GM12872 (cell line): ENCODE measurements around the gene KREMEN2.

ENCODE experiments used
- CTCF ChIP-seq: IDR thresholded peaks from 3 replicates; pipeline ENCODE4 v1.5.1; 2011; ENCODE audit warnings: low read depth, mild to moderate bottlenecking, low read length, moderate library complexity; ENCODE audit not compliant: insufficient read depth

The KREMEN2 gene

GRCh38 chr16:2926650-2926999 is 37.5 kb upstream of the KREMEN2 start:
- no peak for TF ChIP-seq CTCF

- TF ChIP-seq CTCF: peak; percentile 92
These were observed 36.9 kb upstream of the KREMEN2 start for GRCh38 chr16:2927010-2927646.

GRCh38 chr16:2928796-2929195 is 35.3 kb upstream of the KREMEN2 start:
- no peak for TF ChIP-seq CTCF

GRCh38 chr16:2929693-2930092 is 34.4 kb upstream of the KREMEN2 start:
- TF ChIP-seq CTCF: no peak

GRCh38 chr16:2930236-2930635 is 33.8 kb upstream of the KREMEN2 start:
- no peak for TF ChIP-seq CTCF

- no peak for TF ChIP-seq CTCF
These were observed 30.9 kb upstream of the KREMEN2 start for GRCh38 chr16:2933136-2933535.

- no peak for TF ChIP-seq CTCF
These were observed 30.4 kb upstream of the KREMEN2 start for GRCh38 chr16:2933701-2934100.
